NCI-H82 (cell line): ENCODE measurements around the gene TGFBR3.

Experiments used
- DNase-seq: peaks from one replicate; lab custom pipeline; 2025; lab: John Stamatoyannopoulos, UW

Gene TGFBR3

GRCh38 chr1:91799159-91799558, 86.8 kb downstream of the TGFBR3 start:
- peak; percentile 60 for DNase-seq

DNA sequence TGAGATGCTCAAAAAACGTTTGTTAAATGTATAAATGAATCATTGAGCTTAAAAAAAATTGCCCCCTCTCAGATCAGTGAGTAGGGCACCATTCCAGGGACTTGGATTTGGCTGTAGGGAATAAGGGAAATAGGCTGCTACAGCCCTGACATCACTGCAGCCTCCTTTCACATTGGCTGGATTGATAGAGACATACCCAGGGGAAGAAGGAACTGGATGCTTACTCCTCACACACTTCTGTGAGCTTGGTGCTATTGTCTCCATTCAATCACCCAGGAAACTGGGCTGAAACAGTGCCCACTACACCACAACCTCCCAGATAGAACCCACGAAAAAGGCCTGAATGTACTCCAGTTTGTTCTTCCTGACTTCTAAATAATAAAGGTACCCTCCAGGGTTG, 87.2 kb downstream of the TGFBR3 start:
- DNase-seq: no peak

GRCh38 chr1:91798241-91798648, 87.7 kb downstream of the TGFBR3 start:
- DNase-seq: no peak

DNA sequence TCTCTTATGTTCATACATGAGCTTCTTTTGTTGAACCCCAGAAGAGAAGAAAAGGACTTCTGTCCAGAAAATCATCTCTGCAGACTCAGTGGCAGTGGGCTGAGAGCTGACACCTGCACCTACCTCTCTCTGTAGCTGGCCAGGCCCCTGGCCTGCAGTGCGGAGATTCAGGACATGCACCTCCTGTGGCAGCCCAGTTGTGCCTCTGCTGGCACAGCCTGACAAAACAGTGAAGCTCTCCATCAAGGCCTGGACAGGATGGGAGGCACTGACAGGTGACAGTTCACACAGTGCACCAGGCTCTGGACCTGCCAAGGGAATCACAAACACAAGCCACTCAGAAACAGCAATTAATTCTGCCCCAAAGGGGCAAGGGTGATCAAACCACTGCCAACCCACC, 88.8 kb downstream of the TGFBR3 start:
- no peak for DNase-seq

GRCh38 chr1:91796390-91796654, 89.6 kb downstream of the TGFBR3 start:
- no peak for DNase-seq

DNA sequence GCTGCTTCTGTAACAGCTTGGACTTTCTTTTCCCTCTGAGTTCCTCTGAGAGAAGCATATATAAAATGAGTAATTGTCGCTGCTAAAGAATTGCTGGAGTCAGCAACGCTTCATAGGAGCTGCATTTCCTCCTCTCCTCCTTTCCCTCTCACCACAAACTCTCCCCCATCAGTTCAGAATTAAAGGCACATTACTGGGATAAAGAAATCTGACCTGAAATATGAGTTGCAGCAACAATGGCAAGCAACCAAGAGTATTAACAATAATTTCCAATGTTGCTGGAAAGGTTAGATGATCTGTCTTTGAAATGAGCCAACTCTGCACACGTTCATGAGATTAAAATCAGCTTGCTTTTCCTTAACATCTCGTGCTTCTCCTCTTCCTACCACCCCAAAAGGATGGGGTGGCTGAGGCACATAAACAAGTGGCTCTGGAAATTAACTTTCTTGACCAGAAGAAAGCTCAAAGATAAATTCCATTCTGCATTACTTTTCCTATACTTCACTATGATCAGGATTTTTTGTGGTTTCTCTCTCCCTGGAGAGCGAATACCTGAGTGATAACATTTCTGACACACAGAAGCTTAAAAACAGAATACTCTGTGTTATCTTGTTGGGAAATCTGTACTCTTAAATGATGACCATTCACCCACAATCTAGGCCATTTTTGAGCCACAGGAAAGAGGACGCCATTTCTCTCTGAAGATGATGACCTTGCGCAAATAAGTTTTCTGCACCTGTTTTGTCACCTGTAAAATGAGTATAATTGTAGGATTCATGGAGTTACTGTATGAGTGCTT, 90.2 kb downstream of the TGFBR3 start:
- no peak for DNase-seq

DNA sequence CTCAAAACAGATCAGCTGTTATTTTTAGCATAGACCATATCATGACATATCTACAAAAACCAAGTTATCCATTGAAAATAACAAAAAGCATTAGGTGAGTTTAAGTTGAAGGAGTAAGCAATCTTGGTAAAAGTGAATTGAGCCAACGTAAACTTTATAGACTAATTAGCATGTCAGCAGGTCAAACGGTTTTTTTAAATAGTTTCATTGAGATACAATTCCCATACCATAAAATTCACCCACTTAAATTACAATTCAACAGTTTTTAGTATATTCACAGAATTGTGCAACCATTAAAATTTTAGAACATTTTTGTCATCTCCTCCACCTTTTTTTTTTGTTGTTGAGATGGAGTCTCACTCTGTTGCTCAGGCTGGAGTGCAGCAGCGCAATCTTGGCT, 92.1 kb downstream of the TGFBR3 start:
- DNase-seq: no peak

DNA sequence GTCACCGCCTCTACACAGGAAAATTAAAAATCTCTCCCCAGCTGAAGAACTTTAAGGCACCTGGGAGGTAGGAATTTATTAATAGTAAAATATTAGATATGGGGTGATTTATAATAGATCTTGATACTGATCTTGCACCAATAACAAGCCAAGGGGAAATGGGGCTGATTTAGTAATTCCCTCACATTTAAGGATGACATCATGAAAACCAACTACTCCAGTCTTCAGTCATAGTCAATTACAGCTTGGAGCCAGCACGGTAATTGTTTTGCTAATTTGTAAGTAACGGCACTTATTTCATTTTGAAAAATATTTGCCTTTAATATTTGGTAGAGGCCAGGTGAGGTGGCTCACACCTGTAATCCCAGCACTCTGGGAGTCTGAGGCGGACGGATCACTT, 92.8 kb downstream of the TGFBR3 start:
- DNase-seq: no peak

GRCh38 chr1:91792489-91793071, 93.4 kb downstream of the TGFBR3 start:
- no peak for DNase-seq

DNA sequence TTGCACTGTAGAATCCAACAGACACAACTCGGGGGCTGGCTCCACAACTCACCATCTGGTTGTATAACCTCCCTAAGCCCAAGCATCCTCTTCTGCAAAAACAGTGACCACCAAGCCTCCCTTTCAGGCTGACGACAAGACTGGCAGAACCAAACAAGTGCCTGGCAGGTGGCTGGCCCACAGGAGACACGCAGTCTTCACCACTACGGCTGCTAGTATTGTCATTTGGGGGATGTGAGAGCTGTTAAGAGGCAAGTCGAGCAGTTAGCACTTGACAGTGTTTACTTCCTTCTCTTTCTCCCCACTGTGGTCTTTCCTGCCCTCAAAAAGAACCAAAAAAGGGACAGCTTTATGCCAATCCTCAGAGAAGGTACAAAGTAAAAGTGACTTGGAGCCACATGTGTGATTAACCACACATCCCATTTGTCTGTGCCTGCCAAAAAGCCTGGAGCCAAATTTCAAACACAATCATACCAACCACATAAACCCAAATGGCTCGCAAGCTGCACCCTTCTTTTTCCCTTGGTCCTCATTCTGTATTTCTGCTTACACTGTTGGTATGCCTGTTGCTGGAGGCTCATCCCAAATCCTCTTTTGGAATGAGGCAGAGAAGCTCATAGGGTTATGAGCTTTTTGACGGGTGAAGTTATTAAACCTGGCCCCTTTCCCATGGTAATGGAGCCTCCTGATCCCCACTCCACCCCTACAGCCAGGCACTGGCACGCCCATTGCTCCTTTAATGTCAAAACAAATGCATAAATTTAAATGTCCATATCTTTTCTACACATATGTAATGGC, 94.1 kb downstream of the TGFBR3 start:
- no peak for DNase-seq

DNA sequence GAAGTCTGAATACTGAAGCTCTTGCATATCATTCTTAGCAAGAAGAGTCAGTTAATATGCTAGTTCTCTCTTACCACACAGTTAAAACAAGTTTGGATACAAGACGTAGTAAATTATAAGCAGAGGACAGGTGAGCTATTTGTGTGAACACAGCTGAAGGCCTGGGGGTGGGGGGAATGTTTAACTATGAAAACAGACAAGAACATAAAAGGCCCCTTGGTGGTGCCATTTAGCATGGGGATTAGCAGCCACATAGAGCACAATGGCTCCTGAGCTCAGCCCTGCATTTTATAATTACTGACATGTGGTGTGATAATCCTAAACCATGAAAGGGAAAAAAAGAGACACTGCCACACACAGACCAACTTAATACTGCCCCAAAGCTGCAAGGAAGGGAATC, 94.8 kb downstream of the TGFBR3 start:
- peak; percentile 95 for DNase-seq

- DNase-seq: no peak
Measured at GRCh38 chr1:91790392-91790791, 95.6 kb downstream of the TGFBR3 start.

- DNase-seq: peak; percentile 41
Measured at GRCh38 chr1:91789273-91789997, 96.5 kb downstream of the TGFBR3 start.

DNA sequence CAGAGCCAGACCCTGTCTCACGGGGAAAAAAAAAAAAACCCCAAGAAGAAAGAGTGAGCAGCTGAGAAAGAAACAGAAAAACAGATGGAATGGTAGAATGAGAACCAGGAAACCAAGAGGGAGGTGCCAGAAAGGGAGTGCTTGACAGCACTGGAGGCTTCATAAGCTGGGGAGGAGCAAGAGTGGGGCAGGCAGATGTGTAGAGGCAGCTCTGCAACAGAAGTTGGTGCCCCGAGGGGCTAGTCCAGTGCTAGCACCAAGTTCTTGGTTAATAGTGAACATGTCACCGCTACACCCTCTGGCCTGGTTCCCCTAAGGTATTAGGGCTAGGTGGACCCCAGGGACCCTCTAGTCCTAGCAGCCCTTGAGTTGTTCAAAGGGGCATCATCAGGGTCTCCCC, 98.0 kb downstream of the TGFBR3 start:
- no peak for DNase-seq

DNA sequence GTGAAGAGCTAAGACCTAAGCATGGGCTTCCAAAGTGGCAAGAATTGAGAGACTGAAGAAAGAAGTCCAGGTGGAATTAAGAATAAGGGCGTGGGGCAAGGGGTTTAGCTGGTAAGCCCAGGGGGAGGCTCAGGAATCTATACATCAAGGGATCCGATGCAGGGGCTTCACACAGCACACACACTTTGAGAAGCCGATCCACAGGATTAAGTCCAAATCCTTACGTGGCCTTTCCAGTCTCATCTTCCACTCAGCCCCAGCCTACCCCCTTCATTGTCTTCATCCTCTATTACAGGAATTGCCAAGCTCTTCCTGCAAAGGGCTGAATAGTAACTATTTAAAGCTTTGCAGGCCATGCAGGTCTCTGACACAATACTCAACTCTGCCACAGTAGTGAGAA, 101.3 kb downstream of the TGFBR3 start:
- DNase-seq: peak; percentile 90

DNA sequence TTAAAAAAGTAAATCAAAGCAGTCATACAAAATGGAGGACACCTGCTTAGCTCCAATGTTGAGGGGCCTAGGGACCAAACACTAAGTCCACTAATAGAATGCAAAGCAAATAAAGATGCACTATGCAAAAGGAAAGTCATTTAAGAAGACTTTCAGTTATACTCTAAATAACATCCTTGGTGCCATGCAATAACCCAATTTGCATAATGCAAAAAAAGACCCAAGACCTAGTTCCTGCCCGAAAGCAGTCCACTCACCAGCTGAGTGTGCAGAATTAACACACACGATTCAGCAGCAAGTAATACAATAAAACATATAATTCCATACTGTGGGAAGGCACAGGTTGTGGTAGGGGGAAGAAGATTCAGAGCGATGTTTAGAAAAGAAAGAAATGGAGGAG, 101.8 kb downstream of the TGFBR3 start:
- no peak for DNase-seq

GRCh38 chr1:91783423-91784170, 102.4 kb downstream of the TGFBR3 start:
- no peak for DNase-seq

DNA sequence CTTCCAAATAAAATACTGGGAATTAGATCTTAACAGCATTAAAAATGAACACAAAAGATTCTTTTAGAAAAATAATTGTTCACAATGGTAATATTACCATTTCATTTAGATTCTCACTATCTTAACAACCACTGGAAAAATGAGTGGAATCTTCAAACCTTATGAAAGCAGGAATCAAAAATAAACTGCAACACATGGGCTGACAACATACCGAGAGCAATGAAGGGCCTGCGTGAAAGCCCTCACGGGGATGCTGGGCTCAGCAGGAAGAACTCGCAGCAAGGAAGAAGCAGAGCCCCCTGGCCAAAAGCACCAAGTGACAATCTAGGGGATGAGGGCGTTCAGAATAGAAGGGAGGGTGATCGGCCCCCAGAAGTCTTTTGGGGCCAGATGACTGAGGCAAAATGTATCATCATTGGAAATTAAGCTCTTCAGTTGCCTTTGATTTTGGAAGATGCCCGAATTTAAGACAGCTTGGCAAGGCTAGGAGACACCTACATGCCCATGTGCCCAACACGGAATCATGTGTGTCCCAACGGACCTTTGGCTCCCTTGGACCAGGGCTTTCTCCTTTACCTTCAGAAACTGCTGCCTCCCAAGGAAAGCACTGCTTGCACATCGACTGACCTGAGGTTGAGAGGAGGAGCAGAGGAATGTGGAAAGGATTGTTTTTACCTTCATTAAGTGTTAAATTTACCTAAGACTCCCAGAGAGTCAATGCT, 103.9 kb downstream of the TGFBR3 start:
- DNase-seq: no peak

DNA sequence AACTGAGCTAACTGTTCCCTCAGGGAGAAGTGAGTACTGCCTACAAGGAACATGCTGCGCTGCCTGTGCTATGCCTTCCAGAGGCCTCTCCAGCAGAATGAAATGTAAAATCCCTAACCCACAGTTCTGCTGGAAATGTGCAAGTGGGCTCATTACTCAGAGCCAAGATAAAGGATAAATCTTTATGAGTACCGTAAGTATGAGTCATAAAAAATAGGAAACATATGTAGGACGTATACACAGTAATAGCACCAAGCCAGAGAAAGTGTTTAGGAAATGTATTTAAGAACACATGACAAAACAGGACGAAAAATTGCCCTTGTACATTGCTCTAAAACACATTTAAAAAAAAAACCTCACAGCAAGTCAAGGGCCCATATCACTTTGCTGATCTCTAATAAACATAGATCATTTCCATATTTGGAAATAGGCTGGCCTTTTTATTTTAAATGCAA, 104.6 kb downstream of the TGFBR3 start:
- DNase-seq: no peak

GRCh38 chr1:91779548-91780021, 106.4 kb downstream of the TGFBR3 start:
- no peak for DNase-seq

- DNase-seq: no peak
Measured at GRCh38 chr1:91778964-91779363, 107.0 kb downstream of the TGFBR3 start.
